Measurements from ENCODE around the gene NUP214. TPM values are rescaled to one million over a fixed set of nuclear protein-coding genes. Genes with fewer than 3 reads are reported as not detected.
A peak's percentile ranks its signal among the peaks of the same experiment; 100 is the strongest.

Gene NUP214
- total RNA-seq, 2 donors from 2014 or later: 105 to 107 TPM

DNA sequence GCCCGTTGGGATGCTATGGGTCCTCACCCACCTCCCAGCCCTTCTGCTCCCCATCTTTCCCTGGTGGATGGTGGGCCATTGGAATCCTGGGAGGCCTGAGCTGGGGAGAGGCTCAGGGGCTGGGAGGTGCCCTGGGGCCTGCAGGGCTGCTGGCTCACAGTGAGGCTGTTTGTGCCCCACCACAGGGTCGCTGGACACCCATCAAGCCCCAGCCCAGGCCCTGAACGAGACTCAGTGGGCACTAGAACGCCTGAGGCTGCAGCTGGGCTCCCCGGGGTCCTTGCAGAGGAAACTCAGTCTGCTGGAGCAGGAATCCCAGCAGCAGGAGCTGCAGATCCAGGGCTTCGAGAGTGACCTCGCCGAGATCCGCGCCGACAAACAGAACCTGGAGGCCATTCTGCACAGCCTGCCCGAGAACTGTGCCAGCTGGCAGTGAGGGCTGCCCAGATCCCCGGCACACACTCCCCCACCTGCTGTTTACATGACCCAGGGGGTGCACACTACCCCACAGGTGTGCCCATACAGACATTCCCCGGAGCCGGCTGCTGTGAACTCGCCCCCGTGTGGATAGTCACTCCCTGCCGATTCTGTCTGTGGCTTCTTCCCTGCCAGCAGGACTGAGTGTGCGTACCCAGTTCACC lies 33.9 kb upstream of the NUP214 start:
- peaks cover 34% of the 10 kb centered on the region for H3K27me3 Mint-ChIP-seq

DNA sequence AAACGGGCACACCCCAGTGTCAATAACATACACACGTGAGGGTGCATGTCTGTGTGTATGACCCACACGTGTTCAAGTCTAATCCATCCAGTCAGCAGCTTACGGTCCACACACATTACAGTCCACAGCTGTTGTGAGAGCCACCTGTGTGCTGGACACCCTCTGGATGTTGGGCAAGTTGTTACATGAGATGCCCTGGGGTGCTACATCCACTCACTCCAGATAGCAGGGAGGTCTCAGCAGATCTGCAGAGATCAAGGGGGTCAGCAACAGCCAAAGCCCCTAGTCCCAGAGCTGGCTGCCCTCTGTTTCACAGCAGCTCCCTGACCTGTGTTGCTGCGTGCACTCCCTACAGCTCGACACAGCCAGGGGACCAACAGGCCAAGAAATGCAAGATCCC lies 33.4 kb upstream of the NUP214 start:
- H3K9me3 ChIP-seq (ENCODE audit: control insufficient read depth, low read length, poor library complexity, severe bottlenecking): no peaks in the 10 kb centered on the region
- peaks cover 3% of the 10 kb centered on the region for H3K36me3 Mint-ChIP-seq (ENCODE audit: low read depth)
- no peak overlapping the region for H3K4me3 Mint-ChIP-seq
- H3K27me3 Mint-ChIP-seq: peaks cover 35% of the 10 kb centered on the region
- ATAC-seq: no peak
- H3K4me1 Mint-ChIP-seq: peaks cover 5% of the 10 kb centered on the region
- H3K27ac Mint-ChIP-seq: no peak overlapping the region
- no peak for DNase-seq

More for the DNA sequence above, 33.9 kb upstream of the NUP214 start:
- no peak overlapping the region for H3K27ac Mint-ChIP-seq
- H3K4me1 Mint-ChIP-seq: peaks cover 5% of the 10 kb centered on the region
- no peaks in the 10 kb centered on the region for H3K9me3 ChIP-seq (ENCODE audit: control insufficient read depth, low read length, poor library complexity, severe bottlenecking)
- DNase-seq (no peak), ATAC-seq (no peak)
- no peak overlapping the region for H3K4me3 Mint-ChIP-seq
- H3K36me3 Mint-ChIP-seq (ENCODE audit: low read depth): peaks cover 3% of the 10 kb centered on the region

DNA sequence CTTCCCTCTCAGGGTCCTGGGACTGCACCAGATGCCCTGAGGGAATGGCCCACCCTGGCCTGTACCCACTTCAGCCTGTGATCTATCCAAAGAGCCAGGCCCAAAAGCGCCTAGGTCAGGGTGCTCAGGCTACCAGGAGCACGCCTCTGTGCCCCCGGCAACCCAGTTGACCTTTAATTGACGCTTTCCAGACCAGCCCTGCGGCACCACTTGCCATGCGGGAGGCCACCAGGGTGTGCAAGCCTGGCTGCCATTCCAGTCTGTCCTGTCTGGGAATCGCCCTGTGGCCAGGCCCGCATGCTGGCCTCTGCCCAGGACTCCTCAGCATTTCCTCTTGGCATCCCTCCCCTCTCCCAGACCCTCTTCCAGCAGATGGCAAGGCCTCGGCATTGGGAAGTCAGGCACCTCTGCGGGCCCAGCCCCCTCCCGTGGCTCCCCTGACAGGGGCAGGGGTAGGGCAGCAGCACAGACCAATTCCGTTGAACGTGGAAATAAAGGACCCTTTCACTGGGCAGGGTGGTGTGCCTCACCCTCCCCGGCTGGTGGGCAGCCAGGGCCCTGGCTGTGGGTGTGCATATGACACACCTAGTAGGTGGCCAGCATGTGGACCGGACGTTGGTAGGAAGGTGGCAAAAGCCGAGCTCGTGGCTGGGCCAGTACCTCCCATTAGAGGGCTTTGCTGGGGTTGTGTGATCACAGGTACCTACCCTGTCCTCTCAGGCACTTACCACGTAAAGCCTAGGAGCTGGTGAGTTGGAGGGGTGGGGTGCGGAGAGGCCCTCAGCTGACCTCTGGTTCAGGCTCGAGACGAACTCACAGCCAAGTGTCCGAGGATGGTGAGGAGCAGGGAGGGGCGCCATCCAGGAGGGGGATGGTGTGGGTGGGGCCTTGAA lies 32.6 kb upstream of the NUP214 start:
- Mint-ChIP-seq H3K27me3 (peaks cover 39% of the 10 kb centered on the region), H3K4me3 (no peak overlapping the region), H3K4me1 (peaks cover 8% of the 10 kb centered on the region), H3K27ac (no peak overlapping the region), H3K36me3 (ENCODE audit: low read depth) (peaks cover 5% of the 10 kb centered on the region)
- DNase-seq (no peak), ATAC-seq (no peak)
- H3K9me3 ChIP-seq (ENCODE audit: control insufficient read depth, low read length, poor library complexity, severe bottlenecking): no peaks in the 10 kb centered on the region

DNA sequence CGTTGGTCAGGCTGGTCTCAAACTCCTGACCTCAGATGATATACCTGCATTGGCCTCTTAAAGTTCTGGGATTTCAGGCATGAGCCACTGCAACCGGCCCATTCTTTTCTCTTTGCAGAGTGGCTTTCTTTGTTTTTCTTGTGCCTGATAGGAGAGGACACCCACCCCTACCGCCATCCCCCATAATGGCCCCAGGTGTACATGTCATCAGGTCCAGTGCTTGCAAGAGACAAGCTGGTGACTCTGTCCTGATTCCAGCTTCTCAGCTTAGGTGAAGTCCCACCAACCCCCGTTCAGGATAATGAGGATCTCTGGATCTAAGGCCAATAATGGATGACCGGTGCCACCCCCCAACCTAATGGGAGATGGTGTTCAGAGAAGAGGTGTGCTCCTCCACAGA lies 31.4 kb upstream of the NUP214 start:
- Mint-ChIP-seq H3K4me1 (peaks cover 8% of the 10 kb centered on the region), H3K36me3 (ENCODE audit: low read depth) (peaks cover 5% of the 10 kb centered on the region), H3K4me3 (no peak overlapping the region), H3K27me3 (peaks cover 41% of the 10 kb centered on the region), H3K27ac (no peak overlapping the region)
- ATAC-seq (no peak), DNase-seq (no peak)
- H3K9me3 ChIP-seq (ENCODE audit: control insufficient read depth, low read length, poor library complexity, severe bottlenecking): no peaks in the 10 kb centered on the region

DNA sequence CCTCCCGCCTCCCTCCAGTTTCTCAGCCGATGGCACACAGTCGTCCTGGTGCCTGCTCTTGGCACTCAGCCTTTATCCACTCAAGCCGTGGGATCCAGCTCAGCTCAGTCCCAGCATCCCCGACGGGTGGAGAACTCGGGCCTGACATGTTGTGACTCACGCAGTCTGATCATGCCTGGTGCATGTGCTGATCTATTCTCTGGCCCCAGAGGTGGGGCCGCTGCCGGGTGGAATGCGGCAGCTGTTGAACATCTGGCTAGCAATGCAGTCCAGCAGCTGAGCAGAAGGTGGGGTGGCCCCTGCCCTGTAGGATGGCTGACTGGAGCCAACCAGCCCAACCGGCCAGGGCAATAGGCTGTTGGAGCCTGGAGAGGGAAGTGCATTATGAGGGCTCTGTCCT lies 30.8 kb upstream of the NUP214 start:
- ATAC-seq: no peak
- H3K9me3 ChIP-seq (ENCODE audit: control insufficient read depth, low read length, poor library complexity, severe bottlenecking): no peaks in the 10 kb centered on the region
- H3K27me3 Mint-ChIP-seq: peaks cover 41% of the 10 kb centered on the region
- no peak overlapping the region for H3K27ac Mint-ChIP-seq
- no peak for DNase-seq
- peaks cover 5% of the 10 kb centered on the region for H3K36me3 Mint-ChIP-seq (ENCODE audit: low read depth)
- H3K4me1 Mint-ChIP-seq: peaks cover 8% of the 10 kb centered on the region
- peak overlapping the region; percentile 43 for H3K4me3 Mint-ChIP-seq

DNA sequence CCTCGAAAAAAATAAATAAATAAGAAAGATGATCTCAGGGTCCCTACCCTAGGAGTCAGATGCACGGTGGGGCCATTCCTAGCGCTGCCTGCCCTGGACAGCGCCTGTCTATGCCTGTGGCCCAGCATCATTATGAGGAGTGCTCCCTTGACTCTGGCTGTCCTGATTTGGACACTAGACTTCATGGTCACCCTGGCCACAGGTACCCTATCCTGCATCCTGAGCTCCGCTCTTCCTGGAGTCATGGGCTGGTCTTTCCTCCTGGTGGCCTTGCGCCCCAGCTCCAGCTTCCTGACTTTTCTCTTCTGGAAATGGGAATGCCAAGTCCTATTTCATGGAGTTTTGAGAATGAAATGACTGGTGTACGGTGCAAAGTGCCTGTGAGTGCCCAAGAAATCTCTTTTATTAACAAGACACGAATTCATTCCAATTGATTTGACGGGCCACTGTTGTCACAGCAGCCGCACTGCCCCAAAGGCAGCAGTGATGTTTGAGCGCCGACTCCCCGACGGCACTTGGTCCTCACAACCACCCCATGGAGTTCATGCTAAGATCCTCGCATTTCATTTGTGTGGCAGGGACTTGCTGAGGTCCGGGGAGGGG lies 29.6 kb upstream of the NUP214 start:
- peaks cover 8% of the 10 kb centered on the region for H3K4me1 Mint-ChIP-seq
- ATAC-seq (no peak), DNase-seq (no peak)
- H3K9me3 ChIP-seq (ENCODE audit: control insufficient read depth, low read length, poor library complexity, severe bottlenecking): no peaks in the 10 kb centered on the region
- H3K27me3 Mint-ChIP-seq: peaks cover 41% of the 10 kb centered on the region
- peak overlapping the region; percentile 73 for H3K4me3 Mint-ChIP-seq
- H3K27ac Mint-ChIP-seq: no peak overlapping the region
- peaks cover 5% of the 10 kb centered on the region for H3K36me3 Mint-ChIP-seq (ENCODE audit: low read depth)

DNA sequence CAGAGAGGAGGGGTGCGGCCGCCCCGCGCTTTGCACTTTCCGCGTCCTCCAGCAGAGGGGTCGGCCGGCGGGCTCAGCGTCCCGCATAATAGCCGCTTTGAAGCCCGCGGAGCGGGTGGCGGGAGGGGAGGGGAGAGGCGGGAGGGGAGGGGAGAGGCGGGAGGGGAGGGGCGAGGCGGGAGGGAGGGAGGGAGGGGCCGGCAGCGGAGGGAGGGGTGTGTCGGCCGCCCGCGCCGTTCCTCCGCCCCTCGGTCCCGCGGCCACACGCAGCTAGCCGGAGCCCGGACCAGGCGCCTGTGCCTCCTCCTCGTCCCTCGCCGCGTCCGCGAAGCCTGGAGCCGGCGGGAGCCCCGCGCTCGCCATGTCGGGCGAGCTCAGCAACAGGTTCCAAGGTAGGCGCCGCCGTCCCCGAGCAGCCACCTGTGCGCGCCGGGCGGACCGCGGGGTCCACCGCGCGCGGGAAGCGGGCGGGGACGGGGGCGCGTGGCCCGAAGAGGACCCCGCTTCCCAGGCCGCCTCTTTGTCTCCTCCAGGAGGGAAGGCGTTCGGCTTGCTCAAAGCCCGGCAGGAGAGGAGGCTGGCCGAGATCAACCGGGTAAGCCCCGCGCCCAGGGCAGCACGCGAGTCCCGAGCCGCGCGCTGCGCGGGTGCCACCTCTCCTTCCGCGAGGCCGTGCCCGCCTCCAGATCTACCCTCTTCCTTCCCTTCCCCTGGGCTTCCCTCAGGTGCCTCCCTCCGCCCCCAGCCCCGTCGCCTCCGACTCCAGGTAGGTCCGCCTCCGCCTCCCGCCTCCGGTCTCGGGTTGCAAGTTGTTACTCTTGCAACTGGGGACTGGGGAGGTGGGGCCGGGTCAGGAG lies 28.9 kb upstream of the NUP214 start, which contains the start of gene AIF1L:
Gene AIF1L, plus strand, starts transcription at position 263 of the 857 bp plus-strand sequence. Its CDS starts 99 bp downstream, at position 362.
- Mint-ChIP-seq H3K27ac (no peak within 1 kb of the TSS), H3K4me3 (peak within 1 kb of the TSS; percentile 82), H3K36me3 (ENCODE audit: low read depth) (peaks cover 5% of the 10 kb centered on the region), H3K27me3 (peaks cover 41% of the 10 kb centered on the region), H3K4me1 (peaks cover 8% of the 10 kb centered on the region)
- no peaks in the 10 kb centered on the region for H3K9me3 ChIP-seq (ENCODE audit: control insufficient read depth, low read length, poor library complexity, severe bottlenecking)
- ATAC-seq: peak; percentile 45
- no peak for DNase-seq

DNA sequence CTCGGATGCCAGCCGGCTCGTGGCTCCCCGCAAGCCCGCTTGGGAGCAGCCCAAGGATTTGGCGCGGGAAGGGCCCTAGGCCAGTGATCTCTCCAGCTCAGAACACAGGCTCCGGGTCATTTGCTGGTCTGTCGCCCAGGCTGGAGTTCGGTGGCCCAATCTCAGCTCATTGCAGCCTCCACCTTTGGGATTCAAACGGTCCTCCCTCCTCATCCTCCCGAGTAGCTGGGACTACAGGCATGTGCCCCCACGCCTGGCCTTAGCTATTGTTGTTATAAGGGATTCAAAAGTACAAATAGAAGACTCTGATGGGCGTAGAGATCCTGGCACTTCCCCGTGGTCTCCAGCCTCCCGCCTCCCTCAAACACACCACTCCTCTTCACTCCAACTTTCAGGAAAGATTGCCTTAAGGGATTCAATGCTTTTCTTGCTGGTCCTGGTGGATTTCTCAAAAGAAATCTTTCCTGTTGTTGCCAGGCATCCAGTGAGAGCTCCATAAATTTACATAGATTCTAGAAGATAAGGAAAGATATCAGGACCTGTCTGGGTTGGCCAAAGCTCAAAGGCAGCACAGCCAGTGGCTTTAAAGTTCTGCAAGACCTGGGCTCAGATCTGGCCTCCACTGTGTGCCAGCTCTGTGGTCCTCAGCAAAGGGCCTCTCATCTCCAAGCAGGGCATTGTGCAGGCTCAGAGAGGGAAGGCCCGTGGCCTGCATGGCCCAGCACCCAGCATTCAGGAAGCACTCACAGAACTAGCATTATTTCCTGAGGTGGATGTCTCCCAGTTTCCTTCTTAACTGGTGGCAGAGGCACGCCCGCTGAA lies 28.0 kb upstream of the NUP214 start:
- H3K4me1 Mint-ChIP-seq: peaks cover 8% of the 10 kb centered on the region
- ATAC-seq (no peak), DNase-seq (no peak)
- H3K36me3 Mint-ChIP-seq (ENCODE audit: low read depth): peaks cover 5% of the 10 kb centered on the region
- peak overlapping the region; percentile 82 for H3K4me3 Mint-ChIP-seq
- H3K27me3 Mint-ChIP-seq: peaks cover 41% of the 10 kb centered on the region
- H3K27ac Mint-ChIP-seq: no peak overlapping the region
- H3K9me3 ChIP-seq (ENCODE audit: control insufficient read depth, low read length, poor library complexity, severe bottlenecking): no peaks in the 10 kb centered on the region

DNA sequence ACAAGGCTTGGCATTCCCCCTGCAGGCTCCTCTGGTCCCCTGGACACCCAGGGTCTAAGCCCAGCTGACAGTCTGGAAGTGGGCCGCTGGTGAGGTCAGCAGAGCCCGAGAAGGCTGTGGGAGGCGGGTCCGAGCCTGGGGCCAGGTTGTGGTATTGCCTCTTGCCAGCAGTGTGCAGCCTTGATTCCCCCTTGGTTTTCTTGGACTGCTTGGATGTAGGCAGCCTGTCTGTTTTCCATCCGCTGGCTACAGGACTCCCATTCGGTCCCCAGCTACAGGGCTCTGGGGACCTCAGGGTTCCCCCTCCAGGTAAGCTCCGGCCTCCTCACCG lies 27.5 kb upstream of the NUP214 start:
- H3K27ac Mint-ChIP-seq: no peak overlapping the region
- no peak for DNase-seq
- H3K4me1 Mint-ChIP-seq: peaks cover 8% of the 10 kb centered on the region
- H3K9me3 ChIP-seq (ENCODE audit: control insufficient read depth, low read length, poor library complexity, severe bottlenecking): no peaks in the 10 kb centered on the region
- peaks cover 5% of the 10 kb centered on the region for H3K36me3 Mint-ChIP-seq (ENCODE audit: low read depth)
- no peak for ATAC-seq
- peak overlapping the region; percentile 82 for H3K4me3 Mint-ChIP-seq
- peaks cover 41% of the 10 kb centered on the region for H3K27me3 Mint-ChIP-seq

DNA sequence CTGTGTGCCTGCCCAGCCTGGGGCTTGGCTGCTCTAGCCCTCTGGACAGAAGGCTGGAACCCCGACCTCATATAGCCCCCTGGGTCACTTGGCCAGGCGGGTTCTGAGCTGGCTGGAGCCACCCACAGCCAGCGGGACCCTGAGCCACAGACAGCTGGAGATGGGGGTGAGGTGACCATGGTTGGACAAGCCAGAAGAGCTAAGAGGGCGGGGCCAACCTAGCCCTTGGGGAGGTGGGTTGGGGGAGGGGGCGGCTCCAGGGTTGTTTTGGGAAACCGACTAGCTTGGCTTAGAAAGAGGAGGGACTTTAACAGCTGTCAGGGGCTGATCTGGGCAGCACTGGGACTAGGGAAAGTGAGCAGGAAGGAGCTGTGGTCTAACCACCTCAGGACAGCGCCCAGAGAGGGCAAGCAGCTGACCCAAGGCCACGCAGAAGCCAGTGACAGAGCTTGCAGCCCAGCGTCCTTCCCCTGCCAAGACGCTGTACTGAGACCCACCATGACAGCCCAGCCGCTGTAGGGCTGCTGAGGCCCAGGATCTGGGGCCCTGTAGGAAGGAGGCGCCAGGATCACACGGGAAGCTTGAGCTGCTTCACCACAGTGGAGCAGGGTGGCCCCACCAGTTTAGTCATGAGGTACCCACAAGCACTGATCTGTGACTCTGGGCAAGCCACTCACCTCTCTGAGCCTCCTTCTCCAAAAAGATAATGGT lies 26.8 kb upstream of the NUP214 start:
- peaks cover 40% of the 10 kb centered on the region for H3K27me3 Mint-ChIP-seq
- DNase-seq (no peak), ATAC-seq (no peak)
- H3K4me3 Mint-ChIP-seq: no peak overlapping the region
- H3K27ac Mint-ChIP-seq: no peak overlapping the region
- no peaks in the 10 kb centered on the region for H3K9me3 ChIP-seq (ENCODE audit: control insufficient read depth, low read length, poor library complexity, severe bottlenecking)
- H3K4me1 Mint-ChIP-seq: peaks cover 8% of the 10 kb centered on the region
- H3K36me3 Mint-ChIP-seq (ENCODE audit: low read depth): peaks cover 5% of the 10 kb centered on the region

DNA sequence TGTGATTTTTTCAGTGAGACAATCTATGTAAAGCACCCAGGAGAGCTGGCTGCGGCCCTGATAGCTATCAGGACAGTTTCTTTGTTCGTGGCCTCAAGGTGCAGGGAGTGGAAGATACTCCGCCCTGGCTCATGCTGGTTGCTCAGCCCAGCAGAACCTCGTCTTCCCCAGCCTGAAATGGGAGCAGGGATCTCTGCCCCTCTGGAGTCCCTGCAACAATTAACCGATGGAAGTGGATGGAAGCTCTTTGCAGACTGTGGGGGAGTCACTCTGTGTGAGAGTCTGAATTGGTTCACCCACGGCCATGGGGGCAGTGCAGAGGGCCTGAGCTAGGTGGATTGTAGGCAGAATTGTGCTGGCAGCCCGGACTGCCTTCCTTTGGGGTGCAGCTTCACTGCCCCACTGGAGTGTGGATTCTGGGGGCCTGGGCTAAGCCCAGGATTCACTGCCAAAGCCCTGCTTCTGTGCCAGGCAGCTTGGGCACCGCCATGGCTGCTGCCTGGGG lies 26.2 kb upstream of the NUP214 start:
- peaks cover 34% of the 10 kb centered on the region for H3K27me3 Mint-ChIP-seq
- no peaks in the 10 kb centered on the region for H3K9me3 ChIP-seq (ENCODE audit: control insufficient read depth, low read length, poor library complexity, severe bottlenecking)
- DNase-seq (no peak), ATAC-seq (no peak)
- H3K27ac Mint-ChIP-seq: no peak overlapping the region
- H3K4me1 Mint-ChIP-seq: peaks cover 8% of the 10 kb centered on the region
- peaks cover 5% of the 10 kb centered on the region for H3K36me3 Mint-ChIP-seq (ENCODE audit: low read depth)
- H3K4me3 Mint-ChIP-seq: no peak overlapping the region

Data from T-helper 17 cell (primary cell).